VCaP (cell line): ENCODE measurements around the gene NCOA1.
"Not testable (repeated sequence)": the region's sequence is repeated elsewhere in the genome, so short reads cannot be mapped to it uniquely, and the experiment has no call there.

ENCODE experiments used
- H3K27ac ChIP-seq: fragments of 450-650 bp; 2 replicates; pipeline ENCODE4 v1.5.1; 2017
- TF ChIP-seq, protein P1 (sequence below): fragments of 450-650 bp; conservative IDR thresholded peaks from 2 replicates; pipeline ENCODE4 v1.5.1; 2017; ENCODE audit warnings: mild to moderate bottlenecking, moderate library complexity

The NCOA1 gene

DNA sequence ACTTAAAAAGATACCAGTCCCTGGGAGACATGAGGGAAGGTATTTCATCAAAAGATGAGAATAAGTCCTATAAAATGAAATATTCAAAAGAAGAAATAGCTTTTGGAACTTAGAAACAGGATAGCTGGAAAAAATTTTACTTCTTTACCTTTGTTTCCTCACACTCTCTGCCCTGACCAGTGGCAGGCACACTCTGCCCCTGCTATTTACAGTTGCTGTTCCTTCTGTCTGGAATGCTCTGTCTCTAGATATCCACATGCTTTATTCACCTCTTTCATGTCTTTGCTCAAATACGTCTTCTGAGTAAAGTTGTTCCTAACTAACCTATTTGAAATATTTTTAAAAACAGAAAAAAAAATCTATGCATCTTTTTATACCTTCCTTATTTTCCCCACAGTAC lies 176.5 kb downstream of the NCOA1 start:
- H3K27ac ChIP-seq = no peak overlapping the region
- TF ChIP-seq, protein P1, sequence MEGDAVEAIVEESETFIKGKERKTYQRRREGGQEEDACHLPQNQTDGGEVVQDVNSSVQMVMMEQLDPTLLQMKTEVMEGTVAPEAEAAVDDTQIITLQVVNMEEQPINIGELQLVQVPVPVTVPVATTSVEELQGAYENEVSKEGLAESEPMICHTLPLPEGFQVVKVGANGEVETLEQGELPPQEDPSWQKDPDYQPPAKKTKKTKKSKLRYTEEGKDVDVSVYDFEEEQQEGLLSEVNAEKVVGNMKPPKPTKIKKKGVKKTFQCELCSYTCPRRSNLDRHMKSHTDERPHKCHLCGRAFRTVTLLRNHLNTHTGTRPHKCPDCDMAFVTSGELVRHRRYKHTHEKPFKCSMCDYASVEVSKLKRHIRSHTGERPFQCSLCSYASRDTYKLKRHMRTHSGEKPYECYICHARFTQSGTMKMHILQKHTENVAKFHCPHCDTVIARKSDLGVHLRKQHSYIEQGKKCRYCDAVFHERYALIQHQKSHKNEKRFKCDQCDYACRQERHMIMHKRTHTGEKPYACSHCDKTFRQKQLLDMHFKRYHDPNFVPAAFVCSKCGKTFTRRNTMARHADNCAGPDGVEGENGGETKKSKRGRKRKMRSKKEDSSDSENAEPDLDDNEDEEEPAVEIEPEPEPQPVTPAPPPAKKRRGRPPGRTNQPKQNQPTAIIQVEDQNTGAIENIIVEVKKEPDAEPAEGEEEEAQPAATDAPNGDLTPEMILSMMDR = no peak

DNA sequence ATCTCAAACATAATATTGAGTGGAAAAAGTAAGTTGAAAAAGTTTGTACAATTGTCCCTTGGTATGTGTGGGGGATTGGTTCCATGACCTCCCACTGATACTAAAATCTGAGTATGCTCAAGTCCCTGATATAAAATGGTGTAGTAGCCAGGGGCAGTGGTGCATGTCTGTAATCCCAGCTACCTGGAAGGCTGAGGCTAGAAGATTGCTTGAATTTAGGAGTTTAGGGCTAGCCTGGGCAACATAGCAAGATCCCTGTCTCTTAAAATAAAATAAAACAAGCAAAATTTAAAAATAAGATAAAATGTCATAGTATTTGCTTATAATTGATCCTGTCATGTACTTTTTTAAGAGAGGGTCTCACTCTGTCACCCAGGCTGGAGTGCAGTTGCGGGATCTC lies 180.2 kb downstream of the NCOA1 start:
- TF ChIP-seq, protein P1 = no peak
- no peak overlapping the region for H3K27ac ChIP-seq

DNA sequence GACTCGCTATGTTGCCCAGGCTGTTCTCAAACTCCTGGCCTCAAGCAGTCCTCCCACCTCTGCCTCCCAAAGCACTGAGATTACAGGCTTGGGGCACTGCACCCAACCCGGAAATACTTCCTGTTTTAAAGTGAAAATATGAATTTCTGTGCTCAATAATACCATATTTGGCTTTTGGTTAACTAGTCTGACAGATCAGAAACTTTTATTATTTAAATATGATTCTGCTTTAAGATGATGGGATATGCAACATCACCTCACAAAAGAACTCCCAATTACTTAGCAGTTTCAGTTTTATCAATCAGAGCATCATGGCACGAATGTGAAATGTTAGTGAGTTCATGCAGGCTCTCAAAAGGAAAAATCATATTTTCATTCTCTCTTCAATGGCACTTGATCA lies 181.5 kb downstream of the NCOA1 start:
- no peak overlapping the region for H3K27ac ChIP-seq
- TF ChIP-seq, protein P1 = no peak

DNA sequence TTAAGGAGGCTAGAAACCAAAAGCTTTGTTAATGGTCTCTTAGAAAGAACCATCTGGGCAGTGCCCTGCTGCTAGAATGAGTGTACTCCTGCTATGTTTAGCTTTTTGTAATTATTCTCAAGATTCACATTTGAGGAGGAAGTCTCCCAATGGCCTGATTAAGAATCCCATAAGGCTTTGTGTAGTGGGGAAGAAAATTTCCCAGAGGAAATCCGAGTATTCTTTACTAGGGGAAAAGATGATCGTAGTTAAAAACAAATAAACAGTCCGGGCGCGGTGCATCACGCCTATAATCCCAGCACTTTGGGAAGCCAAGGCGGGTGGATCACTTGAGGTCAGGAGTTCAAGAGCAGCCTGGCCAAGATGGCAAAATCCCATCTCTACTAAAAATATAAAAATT lies 184.3 kb downstream of the NCOA1 start:
- no peak overlapping the region for H3K27ac ChIP-seq
- TF ChIP-seq, protein P1 = no peak

DNA sequence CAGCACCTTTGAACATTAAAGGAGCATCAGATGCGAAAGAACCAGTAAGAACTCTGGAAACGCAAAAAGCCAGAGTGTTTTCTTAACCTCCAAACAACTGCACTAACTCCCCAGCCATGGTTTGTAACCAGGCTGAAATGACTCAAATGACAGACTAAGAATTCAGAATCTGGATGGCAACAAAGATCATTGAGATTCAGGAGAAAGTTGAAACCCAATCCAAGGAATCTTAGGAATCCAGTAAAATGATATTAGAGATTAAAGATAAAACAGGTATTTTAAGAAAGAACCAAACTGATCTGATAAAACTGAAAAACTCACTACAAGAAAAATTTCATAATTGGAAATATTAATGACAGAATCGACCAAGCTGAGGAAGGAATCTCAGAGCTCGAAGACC lies 185.4 kb downstream of the NCOA1 start:
- TF ChIP-seq, protein P1 = no peak
- no peak overlapping the region for H3K27ac ChIP-seq

DNA sequence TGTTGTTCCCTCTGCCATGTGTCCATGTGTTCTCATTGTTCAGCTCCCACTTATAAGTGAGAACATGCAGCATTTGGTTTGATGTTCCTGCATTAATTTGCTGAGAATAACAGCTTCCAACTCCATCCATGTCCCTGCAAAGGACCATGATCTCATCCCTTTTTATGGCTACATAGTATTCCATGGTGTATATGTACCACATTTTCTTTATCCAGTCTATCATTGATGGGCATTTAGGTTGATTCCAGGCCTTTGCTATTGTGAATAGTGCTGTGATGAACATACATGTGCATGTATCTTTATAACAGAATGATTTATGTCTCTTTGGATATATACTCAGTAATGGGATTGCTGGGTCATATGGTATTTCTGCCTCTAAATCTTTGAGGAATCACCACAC lies 187.0 kb downstream of the NCOA1 start:
- H3K27ac ChIP-seq = not testable (repeated sequence)

DNA sequence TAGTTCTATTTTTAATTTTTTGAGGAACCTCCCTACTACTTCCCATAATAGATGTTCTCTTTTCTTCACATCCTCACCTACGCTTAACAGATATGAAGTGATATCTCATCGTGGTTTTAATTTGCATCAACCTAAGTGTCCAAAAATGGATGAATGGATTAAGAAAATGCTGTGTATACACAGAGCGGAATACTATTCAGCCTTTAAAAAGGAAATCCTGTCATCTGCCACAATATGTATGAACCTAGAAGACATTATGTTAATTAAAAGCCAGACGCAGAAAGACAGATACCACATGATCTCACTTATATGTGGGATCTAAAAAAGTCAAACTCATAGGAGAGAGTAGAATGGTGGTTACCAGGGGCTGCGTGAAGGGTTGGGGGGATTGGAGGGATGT lies 189.1 kb downstream of the NCOA1 start:
- no peak overlapping the region for H3K27ac ChIP-seq
- TF ChIP-seq, protein P1 = no peak

DNA sequence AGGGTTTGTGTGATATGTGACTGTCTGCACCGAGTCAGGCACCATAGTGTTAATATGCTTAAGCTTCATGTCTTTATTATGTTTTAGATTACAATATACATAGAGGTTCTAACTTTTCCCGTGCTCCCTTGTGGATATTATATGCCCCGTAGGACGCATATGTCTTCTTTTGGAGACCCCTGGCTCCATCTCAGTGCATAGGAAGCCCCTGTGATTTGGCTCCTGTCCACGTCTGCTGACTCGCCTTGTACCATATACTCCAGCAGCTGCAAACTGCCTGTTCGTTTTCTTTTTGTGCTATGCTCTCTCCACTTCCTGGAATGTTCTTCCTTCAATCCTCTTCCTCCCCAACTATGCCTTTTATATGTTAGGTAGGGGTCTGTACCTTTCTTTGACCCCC lies 191.2 kb downstream of the NCOA1 start:
- TF ChIP-seq, protein P1 = no peak
- H3K27ac ChIP-seq = no peak overlapping the region
